NB4 (cell line): ENCODE measurements around the gene C1QTNF9.
"Not testable (repeated sequence)": the region's sequence is repeated elsewhere in the genome, so short reads cannot be mapped to it uniquely, and the experiment has no call there.

ENCODE experiments used
- DNase-seq: peaks from one replicate; pipeline ENCODE4 v3.0.0; 2010; ENCODE audit warnings: low read depth
- H3K4me3 ChIP-seq: one replicate; pipeline ENCODE4 v1.5.1; 2011; ENCODE audit warnings: mild to moderate bottlenecking, low read depth, low read length, moderate library complexity
- MYC ChIP-seq: IDR thresholded peaks from 2 replicates; pipeline ENCODE4 v1.6.1; 2011; ENCODE audit warnings: low read depth, low read length
- POLR2A ChIP-seq: IDR thresholded peaks from 2 replicates; pipeline ENCODE4 v1.6.1; 2011; ENCODE audit warnings: mild to moderate bottlenecking; ENCODE audit not compliant: insufficient read length; ENCODE audit errors: extremely low read depth
- TF ChIP-seq, protein P1 (sequence below): IDR thresholded peaks from 2 replicates; pipeline ENCODE4 v1.6.1; 2011; ENCODE audit warnings: low read depth, low read length
- TF ChIP-seq, protein P2 (sequence below): IDR thresholded peaks from one replicate; pipeline ENCODE4 v1.5.1; 2012; ENCODE audit warnings: low read depth, low read length

C1QTNF9 gene

DNA sequence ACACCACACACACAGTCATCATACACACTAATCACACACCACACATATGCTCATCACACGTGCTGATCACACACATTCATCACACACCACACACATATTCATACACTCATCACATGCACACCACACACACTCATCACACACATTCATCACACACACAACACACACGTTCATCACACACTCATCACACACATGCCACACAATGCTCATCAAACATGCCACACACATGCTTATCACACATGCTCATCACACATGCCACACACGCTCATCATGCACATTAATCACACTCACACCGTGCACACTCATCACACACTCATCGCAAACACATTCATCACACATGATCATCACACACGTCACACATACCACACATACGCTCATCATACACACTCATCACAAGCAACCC, 47.5 kb downstream of the C1QTNF9 start:
- H3K4me3 ChIP-seq = no peak overlapping the region
- no peak for DNase-seq
- TF ChIP-seq, protein P1, sequence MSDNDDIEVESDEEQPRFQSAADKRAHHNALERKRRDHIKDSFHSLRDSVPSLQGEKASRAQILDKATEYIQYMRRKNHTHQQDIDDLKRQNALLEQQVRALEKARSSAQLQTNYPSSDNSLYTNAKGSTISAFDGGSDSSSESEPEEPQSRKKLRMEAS = no peak
- no peak for TF ChIP-seq MYC
- TF ChIP-seq, protein P2, sequence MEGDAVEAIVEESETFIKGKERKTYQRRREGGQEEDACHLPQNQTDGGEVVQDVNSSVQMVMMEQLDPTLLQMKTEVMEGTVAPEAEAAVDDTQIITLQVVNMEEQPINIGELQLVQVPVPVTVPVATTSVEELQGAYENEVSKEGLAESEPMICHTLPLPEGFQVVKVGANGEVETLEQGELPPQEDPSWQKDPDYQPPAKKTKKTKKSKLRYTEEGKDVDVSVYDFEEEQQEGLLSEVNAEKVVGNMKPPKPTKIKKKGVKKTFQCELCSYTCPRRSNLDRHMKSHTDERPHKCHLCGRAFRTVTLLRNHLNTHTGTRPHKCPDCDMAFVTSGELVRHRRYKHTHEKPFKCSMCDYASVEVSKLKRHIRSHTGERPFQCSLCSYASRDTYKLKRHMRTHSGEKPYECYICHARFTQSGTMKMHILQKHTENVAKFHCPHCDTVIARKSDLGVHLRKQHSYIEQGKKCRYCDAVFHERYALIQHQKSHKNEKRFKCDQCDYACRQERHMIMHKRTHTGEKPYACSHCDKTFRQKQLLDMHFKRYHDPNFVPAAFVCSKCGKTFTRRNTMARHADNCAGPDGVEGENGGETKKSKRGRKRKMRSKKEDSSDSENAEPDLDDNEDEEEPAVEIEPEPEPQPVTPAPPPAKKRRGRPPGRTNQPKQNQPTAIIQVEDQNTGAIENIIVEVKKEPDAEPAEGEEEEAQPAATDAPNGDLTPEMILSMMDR = no peak
- no peak for TF ChIP-seq POLR2A

DNA sequence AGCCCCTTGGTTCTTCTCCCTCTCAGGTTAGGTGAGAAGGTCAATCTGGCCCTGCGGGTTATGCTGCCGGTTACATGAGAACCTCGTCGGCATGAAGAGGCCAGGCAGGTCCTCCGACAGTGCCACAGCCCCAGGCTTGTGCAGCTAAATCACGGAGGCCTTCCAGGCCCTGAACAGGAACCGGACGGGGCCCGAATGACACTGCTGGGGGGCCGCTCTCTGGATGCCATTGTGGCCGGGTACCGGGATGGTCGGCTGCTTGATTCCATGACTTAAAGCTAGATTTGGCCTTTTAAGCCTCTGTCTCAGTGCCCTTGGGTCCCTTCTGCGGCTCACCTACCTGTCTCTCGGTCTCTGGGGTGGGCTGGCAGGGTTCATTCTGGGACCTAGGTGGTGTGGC, 48.4 kb downstream of the C1QTNF9 start:
- TF ChIP-seq, protein P2 = no peak
- no peak for TF ChIP-seq POLR2A
- TF ChIP-seq, protein P1 = no peak
- no peak for TF ChIP-seq MYC
- H3K4me3 ChIP-seq = no peak overlapping the region
- no peak for DNase-seq

DNA sequence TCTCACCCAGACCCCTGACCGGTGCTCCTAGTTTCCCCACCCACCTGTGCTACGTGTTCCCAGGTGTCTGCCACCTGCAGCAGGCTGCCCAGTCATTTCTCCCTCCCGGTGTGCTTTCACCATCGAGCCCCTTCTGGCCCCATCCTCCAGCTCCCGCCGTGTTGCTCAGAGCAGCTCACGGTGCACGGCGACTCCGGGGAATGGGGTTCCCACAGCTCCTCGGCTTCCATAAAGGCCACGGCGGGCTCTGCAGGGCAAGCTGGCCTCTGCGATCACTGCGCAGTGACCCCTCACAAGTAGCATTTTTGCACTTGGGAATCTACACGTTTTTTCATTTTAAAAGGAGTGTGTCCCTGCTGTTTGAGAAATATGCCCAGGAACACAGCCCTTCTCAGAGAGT, 49.5 kb downstream of the C1QTNF9 start:
- not testable (repeated sequence) for H3K4me3 ChIP-seq, DNase-seq

DNA sequence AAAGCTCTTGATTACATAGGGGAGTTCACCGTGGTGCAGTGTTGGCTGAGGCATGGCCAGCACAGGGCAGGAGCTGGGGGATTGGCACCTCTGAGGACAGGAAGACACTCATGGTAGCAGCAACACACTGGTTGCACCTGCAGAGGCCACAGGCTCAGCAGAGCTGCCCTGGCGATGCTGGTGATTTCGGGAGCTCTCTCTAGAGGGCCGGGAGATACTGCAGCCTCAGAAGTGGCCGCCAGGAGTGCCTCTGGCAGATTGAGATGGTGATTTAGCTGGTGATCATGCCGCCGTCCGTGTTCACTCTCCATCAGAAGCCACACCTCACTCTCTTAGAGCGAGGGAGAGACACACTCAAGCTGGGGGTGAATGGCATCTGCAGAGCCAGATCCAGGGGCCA, 49.9 kb downstream of the C1QTNF9 start:
- H3K4me3 ChIP-seq, DNase-seq: not testable (repeated sequence)

DNA sequence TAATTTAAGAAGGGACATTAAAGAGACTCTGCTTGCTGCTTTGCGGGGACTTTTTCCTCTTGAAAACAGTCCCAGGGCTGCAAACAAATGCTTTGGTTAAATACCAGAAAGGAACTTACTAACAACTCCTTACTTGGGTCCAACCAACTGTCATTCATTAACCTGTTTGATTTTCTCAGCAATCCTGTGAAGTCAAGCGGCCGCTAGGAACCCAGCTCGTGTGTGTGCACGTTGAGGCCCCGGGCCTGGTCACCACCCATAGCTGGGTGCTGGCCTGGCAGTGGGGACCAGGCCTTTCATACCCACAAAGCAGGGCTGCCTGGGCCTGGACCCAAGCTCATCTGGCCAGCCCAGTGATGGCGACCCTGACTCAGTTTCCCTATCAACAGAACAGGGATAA, 50.7 kb downstream of the C1QTNF9 start:
- TF ChIP-seq, protein P2 = no peak
- TF ChIP-seq, protein P1 = no peak
- no peak for TF ChIP-seq POLR2A
- no peak overlapping the region for H3K4me3 ChIP-seq
- DNase-seq = no peak

DNA sequence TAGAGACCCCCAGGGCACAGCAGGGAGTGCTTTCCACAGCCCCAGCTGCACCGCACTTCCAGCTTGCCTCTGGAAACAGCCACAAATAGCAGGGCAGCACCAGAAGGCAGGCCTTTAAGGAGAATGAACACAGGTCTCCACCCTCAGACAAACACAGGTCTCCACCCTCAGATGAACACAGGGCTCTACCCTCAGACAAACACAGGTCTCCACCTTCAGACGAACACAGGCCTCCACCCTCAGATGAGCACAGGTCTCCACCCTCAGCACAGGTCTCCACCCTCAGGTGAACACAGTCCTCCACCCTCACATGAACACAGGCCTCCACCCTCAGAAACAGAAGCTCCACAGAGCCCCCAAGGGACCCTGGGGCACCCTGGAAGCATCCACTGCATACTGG, 51.7 kb downstream of the C1QTNF9 start:
- no peak overlapping the region for H3K4me3 ChIP-seq
- DNase-seq = no peak
- TF ChIP-seq POLR2A (no peak), MYC (no peak)
- TF ChIP-seq, protein P2 = no peak
- TF ChIP-seq, protein P1 = no peak

DNA sequence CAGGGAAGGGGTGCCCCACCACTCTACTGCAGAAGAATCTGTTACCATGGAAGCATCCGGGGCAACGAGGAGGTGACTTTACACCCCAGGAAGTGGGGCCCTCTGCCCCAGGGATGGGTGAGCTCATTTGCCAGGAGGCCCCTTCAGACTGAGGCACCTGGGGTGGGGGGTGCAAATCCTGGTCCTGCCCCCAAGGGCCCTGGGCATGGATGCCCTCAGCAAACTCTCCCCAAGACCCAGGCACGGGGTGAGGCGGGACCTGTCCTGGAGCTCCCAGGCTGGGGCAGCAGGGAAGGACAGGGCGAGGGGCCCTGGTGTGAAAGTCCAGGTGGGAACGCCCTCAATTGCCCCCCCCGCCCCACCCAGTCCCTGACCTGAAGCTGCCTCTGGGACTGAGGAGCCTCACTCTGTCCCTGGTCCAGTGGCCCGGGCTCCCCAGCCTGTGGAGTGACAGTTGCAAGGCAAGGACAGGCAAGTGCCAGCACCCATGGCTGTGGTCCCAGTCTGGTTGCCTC, 52.5 kb downstream of the C1QTNF9 start:
- DNase-seq = no peak
- H3K4me3 ChIP-seq = no peak overlapping the region
- TF ChIP-seq MYC (no peak), POLR2A (no peak)
- TF ChIP-seq, protein P1 = no peak
- TF ChIP-seq, protein P2 = no peak
